ENCODE data around the gene EOGT.

Gene EOGT

GRCh38 chr3:68963891-68964290 is 49.6 kb downstream of the EOGT start:
- in situ Hi-C loops (cut with MboI; ENCODE audit: low sequenced_read_pairs): no loop called here

DNA sequence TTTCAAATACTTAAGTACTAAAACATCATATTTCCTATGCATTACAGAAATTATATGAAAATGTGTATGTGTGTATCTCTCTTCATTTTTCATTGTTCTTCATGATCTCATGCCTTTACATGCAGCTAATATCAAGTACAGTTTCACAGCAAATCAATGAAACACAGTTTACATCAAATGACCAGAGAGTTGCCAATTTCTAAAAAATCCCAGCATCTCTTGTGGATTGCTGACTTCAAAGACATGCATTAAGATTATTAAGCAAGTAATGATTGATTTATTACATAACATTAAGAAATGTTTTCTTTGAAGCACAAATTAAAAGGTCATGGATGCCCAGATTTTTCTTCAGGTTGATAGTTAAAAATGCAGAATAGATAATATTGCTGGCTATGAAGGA is 50.1 kb downstream of the EOGT start:
- in situ Hi-C loops (cut with MboI; ENCODE audit: low sequenced_read_pairs): no loop called here

DNA sequence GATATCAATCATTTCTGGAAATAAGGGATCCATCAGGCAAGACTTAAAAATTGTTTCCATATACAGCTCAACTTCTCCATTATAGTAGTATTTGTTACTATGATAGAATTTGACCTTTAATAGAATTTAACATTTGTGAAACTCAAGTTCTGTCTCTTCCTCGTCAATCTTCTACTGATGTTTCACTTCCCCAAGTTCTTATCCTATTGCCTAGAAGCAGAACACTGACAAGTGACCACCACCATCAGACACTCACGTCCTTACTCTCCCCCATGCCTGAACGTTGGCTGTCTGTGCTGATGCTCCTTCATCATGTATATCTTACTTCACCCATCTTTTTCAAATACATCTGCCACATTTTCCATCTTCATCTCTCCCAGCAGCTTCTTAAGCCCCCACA is 54.6 kb downstream of the EOGT start:
- in situ Hi-C loops (cut with MboI; ENCODE audit: low sequenced_read_pairs): no loop called here

DNA sequence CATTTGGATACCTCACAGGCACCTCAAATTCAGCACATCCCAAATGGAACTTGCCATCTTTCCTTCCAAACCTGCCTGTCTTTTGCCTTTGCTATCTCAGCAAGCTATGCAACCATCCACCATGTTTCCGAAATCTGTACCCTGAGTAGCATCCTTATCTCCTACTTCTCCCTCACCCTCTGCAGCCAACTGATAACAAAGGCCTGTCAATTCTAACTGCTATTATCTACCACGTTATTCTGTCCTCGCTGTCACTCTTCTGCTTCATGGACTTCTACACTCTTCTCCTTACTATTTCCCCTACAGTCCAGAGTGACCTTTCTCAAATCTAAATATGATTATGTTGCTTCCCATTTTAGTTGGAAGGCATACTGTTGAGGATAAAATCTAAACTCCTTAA is 55.6 kb downstream of the EOGT start:
- in situ Hi-C loops (cut with MboI; ENCODE audit: low sequenced_read_pairs): no loop called here

GRCh38 chr3:68953816-68954444 is 59.6 kb downstream of the EOGT start:
- in situ Hi-C loops (cut with MboI; ENCODE audit: low sequenced_read_pairs): no loop called here

DNA sequence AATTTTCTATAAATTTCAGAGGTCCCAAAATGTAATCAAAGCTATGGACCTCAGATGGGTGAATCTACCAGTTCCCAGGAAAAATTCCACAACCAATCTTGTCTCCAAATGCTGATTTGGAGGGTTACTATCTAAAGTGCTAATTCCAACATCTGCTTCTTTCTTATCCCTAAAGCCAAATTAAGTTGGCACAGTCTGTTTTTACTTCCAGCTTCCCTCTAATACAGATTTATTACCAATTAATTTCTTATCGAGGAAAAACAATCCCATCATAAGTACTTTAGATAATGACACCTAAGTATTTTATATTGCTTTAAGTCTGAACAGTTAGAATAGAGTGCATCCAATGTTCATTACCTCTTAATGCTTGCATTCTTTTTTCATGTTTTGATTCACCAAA is 68.3 kb downstream of the EOGT start:
- in situ Hi-C loops (cut with MboI; ENCODE audit: low sequenced_read_pairs): no loop called here

- in situ Hi-C loops (cut with MboI; ENCODE audit: low sequenced_read_pairs): no loop called here
Observed at GRCh38 chr3:68943753-68944500, 69.6 kb downstream of the EOGT start.

DNA sequence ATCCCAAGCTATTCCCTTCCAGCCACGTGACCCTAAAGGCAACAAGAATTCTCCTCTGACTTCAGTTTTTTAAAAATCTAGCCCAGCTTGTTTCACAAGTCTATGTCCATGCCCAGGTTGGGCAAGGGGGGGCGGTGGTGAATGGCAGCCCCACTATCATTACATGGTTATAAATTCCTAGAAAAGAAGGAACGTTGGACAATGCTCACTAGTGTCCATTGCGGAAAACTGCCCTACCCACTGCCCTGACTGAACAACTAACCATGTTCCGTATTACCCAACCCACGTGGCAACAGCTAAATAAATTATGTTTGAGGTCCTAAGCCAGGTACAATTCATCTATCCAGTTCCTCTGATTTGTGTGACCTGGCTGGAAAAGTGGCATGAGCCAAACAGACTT is 72.4 kb downstream of the EOGT start:
- in situ Hi-C loops (cut with MboI; ENCODE audit: low sequenced_read_pairs): no loop called here

- in situ Hi-C loops (cut with MboI; ENCODE audit: low sequenced_read_pairs): no loop called here
Observed at GRCh38 chr3:68936856-68937255, 76.6 kb downstream of the EOGT start.

DNA sequence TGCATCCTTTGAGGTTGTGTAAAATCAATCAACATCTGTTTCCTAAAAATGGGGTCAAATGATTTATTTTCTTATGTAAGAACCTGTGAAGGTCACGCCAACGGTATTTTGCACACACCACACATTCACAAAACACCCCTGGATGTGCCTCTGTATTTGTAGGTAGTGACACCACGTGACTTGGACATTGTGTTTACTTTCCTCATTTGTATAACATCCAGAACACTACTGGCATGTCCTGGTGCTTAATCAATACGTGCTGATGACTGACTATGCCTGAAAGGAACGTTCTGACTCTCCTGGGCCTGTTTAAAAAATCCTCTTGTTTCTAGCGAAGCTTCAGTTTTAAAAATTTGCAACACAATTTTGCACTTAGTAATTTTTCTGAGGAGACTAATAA is 77.7 kb downstream of the EOGT start:
- in situ Hi-C loops (cut with MboI; ENCODE audit: low sequenced_read_pairs): no loop called here

GRCh38 chr3:68931406-68932149 is 81.9 kb downstream of the EOGT start:
- in situ Hi-C loops (cut with MboI; ENCODE audit: low sequenced_read_pairs): no loop called here
